ENCODE results near the gene WNT10A. TPM values are rescaled to one million over a fixed set of nuclear protein-coding genes. Genes with fewer than 3 reads are reported as not detected.

Gene WNT10A
- total RNA-seq, 3 donors from 2014 or later (not counting 1 experiment from before 2014, with no cell fraction given), result 0.92 to 2.9 (median 2.9) TPM

DNA sequence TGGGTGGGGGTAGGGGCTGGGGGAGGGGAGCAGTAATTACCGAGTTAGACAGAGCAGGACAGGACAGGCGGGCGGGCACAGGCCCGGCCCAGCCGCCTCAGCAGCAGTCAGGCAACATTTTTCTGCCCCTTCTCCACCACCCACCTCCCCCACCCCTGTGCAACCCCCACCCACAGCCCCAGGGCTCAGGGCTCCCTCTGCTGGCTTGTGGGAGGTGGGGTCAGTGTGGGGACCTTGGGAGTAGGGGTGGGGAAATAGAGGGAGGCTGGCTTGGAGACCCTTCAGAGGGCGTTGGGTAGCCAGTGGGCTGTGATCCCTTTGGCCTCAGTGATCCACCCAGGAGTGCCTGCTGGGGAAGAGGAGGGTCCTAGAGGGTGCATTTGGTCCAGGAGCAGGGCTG is 14.7 kb upstream of the WNT10A start:
- Mint-ChIP-seq H3K4me1 (peaks cover 0 to 1% of the 10 kb centered on the region in 2 donors), H3K4me3 (no peak overlapping the region), H3K27ac (no peak overlapping the region), H3K9me3 (no peaks in the 10 kb centered on the region), H3K27me3 (ENCODE audit: low read depth in 2 of 2) (peaks cover 63 to 65% of the 10 kb centered on the region in 2 donors), H3K36me3 (no peaks in the 10 kb centered on the region)
- Histone ChIP-seq H3K4me1 (ENCODE audit: control insufficient read depth, insufficient read depth, low read length) (peaks cover 5% of the 10 kb centered on the region), H3K9me3 (ENCODE audit: control insufficient read depth, insufficient read depth, low read length) (no peaks in the 10 kb centered on the region), H3K4me3 (ENCODE audit: low read length) (no peak overlapping the region), H3K36me3 (ENCODE audit: control insufficient read depth, insufficient read depth, low read length) (no peaks in the 10 kb centered on the region), H3K27ac (ENCODE audit: low read length) (no peak overlapping the region), H3K27me3 (ENCODE audit: control insufficient read depth, insufficient read depth, low read length) (peaks cover 15% of the 10 kb centered on the region)
- WGBS (ENCODE audit: insufficient coverage), result 46% methylated on average over 2 of the region's 6 CpGs
- DNase-seq (no peak), ATAC-seq (no peak)
- TF ChIP-seq CTCF (IDR thresholded peaks at IDR 0.05), result no peak
- intact Hi-C loops (cut with micrococcal nuclease), result loop anchor here (5.0 kb wide), 1 partner anchor 36 kb away; no protein-coding TSS in a partner anchor

- intact Hi-C loops (cut with micrococcal nuclease), result loop anchor here (5.0 kb wide), 1 partner anchor 34 kb away; no protein-coding TSS in a partner anchor
- no peak overlapping the region for H3K4me3 Mint-ChIP-seq
- Histone ChIP-seq H3K36me3 (ENCODE audit: control insufficient read depth, insufficient read depth, low read length) (no peaks in the 10 kb centered on the region), H3K4me3 (ENCODE audit: low read length) (no peak overlapping the region), H3K4me1 (ENCODE audit: control insufficient read depth, insufficient read depth, low read length) (peaks cover 22% of the 10 kb centered on the region), H3K27me3 (ENCODE audit: control insufficient read depth, insufficient read depth, low read length) (peaks cover 16% of the 10 kb centered on the region), H3K27ac (ENCODE audit: low read length) (no peak overlapping the region), H3K9me3 (ENCODE audit: control insufficient read depth, insufficient read depth, low read length) (no peaks in the 10 kb centered on the region)
- H3K27me3 Mint-ChIP-seq (ENCODE audit: low read depth in 2 of 2), result peaks cover 64 to 69% of the 10 kb centered on the region in 2 donors
- no peaks in the 10 kb centered on the region for H3K36me3 Mint-ChIP-seq
- H3K4me1 Mint-ChIP-seq, result peaks cover 0 to 11% of the 10 kb centered on the region in 2 donors
- H3K9me3 Mint-ChIP-seq, result no peaks in the 10 kb centered on the region
- 85% methylated on average over 6 of the region's 6 CpGs for WGBS (ENCODE audit: insufficient coverage)
- no peak for ATAC-seq
- TF ChIP-seq CTCF (IDR thresholded peaks at IDR 0.05), result no peak
- DNase-seq, result no peak
- no peak overlapping the region for H3K27ac Mint-ChIP-seq
Measured at GRCh38 chr2:218867900-218868299, 12.8 kb upstream of the WNT10A start.

- peaks cover 0 to 15% of the 10 kb centered on the region in 2 donors for H3K4me1 Mint-ChIP-seq
- intact Hi-C loops (cut with micrococcal nuclease), result loop anchor here (5.0 kb wide), 1 partner anchor 33 kb away; no protein-coding TSS in a partner anchor
- Histone ChIP-seq H3K4me3 (ENCODE audit: low read length) (no peak overlapping the region), H3K27me3 (ENCODE audit: control insufficient read depth, insufficient read depth, low read length) (peaks cover 11% of the 10 kb centered on the region), H3K27ac (ENCODE audit: low read length) (no peak overlapping the region), H3K36me3 (ENCODE audit: control insufficient read depth, insufficient read depth, low read length) (no peaks in the 10 kb centered on the region), H3K9me3 (ENCODE audit: control insufficient read depth, insufficient read depth, low read length) (no peaks in the 10 kb centered on the region), H3K4me1 (ENCODE audit: control insufficient read depth, insufficient read depth, low read length) (peaks cover 25% of the 10 kb centered on the region)
- peaks cover 57 to 65% of the 10 kb centered on the region in 2 donors for H3K27me3 Mint-ChIP-seq (ENCODE audit: low read depth in 2 of 2)
- no peaks in the 10 kb centered on the region for H3K36me3 Mint-ChIP-seq
- WGBS (ENCODE audit: insufficient coverage), result 94% methylated on average over 9 of the region's 9 CpGs
- H3K4me3 Mint-ChIP-seq, result no peak overlapping the region
- H3K27ac Mint-ChIP-seq, result no peak overlapping the region
- ATAC-seq (no peak), DNase-seq (no peak)
- TF ChIP-seq CTCF (IDR thresholded peaks at IDR 0.05), result no peak
- no peaks in the 10 kb centered on the region for H3K9me3 Mint-ChIP-seq
Measured at GRCh38 chr2:218869064-218869463, 11.6 kb upstream of the WNT10A start.

DNA sequence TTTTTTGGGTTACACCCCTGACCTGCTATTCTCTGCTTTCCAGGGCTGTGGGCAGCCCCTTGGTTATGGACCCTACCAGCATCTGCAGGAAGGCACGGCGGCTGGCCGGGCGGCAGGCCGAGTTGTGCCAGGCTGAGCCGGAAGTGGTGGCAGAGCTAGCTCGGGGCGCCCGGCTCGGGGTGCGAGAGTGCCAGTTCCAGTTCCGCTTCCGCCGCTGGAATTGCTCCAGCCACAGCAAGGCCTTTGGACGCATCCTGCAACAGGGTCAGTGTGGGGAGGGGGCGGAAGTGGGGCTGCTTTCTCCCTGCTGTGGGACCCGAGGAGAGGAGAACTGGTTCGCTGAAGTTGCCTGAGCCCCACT is 9.7 kb upstream of the WNT10A start:
- peak overlapping the region; percentile 41 for H3K4me3 ChIP-seq (ENCODE audit: low read length)
- no peaks in the 10 kb centered on the region for H3K36me3 ChIP-seq (ENCODE audit: control insufficient read depth, insufficient read depth, low read length)
- DNase-seq (no peak), ATAC-seq (peak in 1 of 3 donors; percentile 28)
- peak overlapping the region; percentile 60 for H3K4me3 Mint-ChIP-seq
- H3K9me3 Mint-ChIP-seq, result no peaks in the 10 kb centered on the region
- peaks cover 25% of the 10 kb centered on the region for H3K4me1 ChIP-seq (ENCODE audit: control insufficient read depth, insufficient read depth, low read length)
- H3K36me3 Mint-ChIP-seq, result no peaks in the 10 kb centered on the region
- H3K4me1 Mint-ChIP-seq, result peaks cover 0 to 15% of the 10 kb centered on the region in 2 donors
- intact Hi-C loops (cut with micrococcal nuclease), result no loop called here
- H3K27me3 Mint-ChIP-seq (ENCODE audit: low read depth in 2 of 2), result peaks cover 61 to 65% of the 10 kb centered on the region in 2 donors
- no peak overlapping the region for H3K27ac ChIP-seq (ENCODE audit: low read length)
- no peak overlapping the region for H3K27ac Mint-ChIP-seq
- peaks cover 17% of the 10 kb centered on the region for H3K27me3 ChIP-seq (ENCODE audit: control insufficient read depth, insufficient read depth, low read length)
- WGBS (ENCODE audit: insufficient coverage), result 0% methylated on average over 18 of the region's 18 CpGs
- no peaks in the 10 kb centered on the region for H3K9me3 ChIP-seq (ENCODE audit: control insufficient read depth, insufficient read depth, low read length)
- TF ChIP-seq CTCF (IDR thresholded peaks at IDR 0.05), result no peak

All from natural killer cell (primary cell).